Transverse colon (tissue), 3 donors: Measurements from ENCODE around the gene DYNC1H1.

Source experiments
- POLR2A ChIP-seq: fragments of 450-650 bp; IDR thresholded peaks from one replicate; pipeline ENCODE4 v1.6.1; 2016; ENCODE audit warnings: antibody characterized with exemption, mild to moderate bottlenecking, moderate library complexity
- TF ChIP-seq, protein P1 (sequence below), 5 experiments: fragments of 200-600 bp in 3 of 5; fragments of 450-650 bp in 2 of 5; sonication (generic) in 3 of 5; IDR thresholded peaks; 1 replicate in 2 of 5; 2 replicates in 3 of 5; pipeline ENCODE4 v1.5.1; 2016 to 2017; ENCODE audit warnings: antibody characterized with exemption in 5 of 5, inconsistent platforms in 3 of 5, mild to moderate bottlenecking in 2 of 5, moderate library complexity in 1 of 5

DNA sequence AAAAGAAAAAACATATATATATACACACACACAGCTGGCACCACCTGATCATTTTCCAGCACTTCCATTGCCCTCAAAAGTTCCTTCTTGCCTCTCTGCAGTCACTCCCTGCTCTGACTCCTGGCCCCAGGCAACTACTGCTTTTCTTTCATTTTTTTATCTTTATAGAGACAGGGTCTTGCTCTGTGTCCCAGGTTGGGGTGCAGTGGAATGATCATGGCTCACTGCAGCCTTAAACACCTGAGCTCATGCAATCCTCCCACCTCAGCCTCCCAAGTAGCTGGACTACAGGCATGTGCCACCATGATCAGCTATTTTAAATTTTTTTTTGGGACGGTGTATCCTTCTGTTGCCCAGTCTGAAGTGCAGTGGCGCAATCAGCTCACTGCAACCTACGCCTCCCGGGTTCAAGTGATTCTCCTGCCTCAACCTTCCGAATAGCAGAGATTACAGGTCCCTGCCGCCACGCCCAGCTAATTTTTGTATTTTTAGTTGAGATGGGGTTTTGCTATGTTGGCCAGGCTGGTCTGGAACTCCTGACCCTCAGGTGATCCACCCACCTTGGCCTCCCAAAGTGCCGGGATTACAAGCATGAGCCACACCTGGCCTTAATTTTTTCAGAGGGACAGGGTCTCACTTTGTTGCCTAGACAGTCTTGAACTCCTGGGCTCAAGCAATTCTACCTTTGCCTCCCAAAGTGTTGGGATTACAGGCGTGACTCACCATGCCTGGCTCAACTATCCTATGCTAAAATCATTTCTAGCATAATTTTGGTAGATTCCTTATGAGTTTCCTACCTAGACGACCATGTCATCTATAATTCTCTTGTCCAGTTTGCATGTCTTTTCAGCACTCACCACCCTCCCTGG lies 114.7 kb downstream of the DYNC1H1 start:
- TF ChIP-seq, protein P1, sequence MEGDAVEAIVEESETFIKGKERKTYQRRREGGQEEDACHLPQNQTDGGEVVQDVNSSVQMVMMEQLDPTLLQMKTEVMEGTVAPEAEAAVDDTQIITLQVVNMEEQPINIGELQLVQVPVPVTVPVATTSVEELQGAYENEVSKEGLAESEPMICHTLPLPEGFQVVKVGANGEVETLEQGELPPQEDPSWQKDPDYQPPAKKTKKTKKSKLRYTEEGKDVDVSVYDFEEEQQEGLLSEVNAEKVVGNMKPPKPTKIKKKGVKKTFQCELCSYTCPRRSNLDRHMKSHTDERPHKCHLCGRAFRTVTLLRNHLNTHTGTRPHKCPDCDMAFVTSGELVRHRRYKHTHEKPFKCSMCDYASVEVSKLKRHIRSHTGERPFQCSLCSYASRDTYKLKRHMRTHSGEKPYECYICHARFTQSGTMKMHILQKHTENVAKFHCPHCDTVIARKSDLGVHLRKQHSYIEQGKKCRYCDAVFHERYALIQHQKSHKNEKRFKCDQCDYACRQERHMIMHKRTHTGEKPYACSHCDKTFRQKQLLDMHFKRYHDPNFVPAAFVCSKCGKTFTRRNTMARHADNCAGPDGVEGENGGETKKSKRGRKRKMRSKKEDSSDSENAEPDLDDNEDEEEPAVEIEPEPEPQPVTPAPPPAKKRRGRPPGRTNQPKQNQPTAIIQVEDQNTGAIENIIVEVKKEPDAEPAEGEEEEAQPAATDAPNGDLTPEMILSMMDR (IDR thresholded peaks at IDR 0.05), result no peak
- no peak for TF ChIP-seq POLR2A
